AG04449 (cell line): ENCODE data around the gene MYL6B.
"Not testable (repeated sequence)": the region's sequence is repeated elsewhere in the genome, so short reads cannot be mapped to it uniquely, and the experiment has no call there.

Experiments used
- CTCF ChIA-PET: fragments of 350-600 bp; formaldehyde crosslinking; extraction: SDS; loops from one replicate; lab custom pipeline; 2021; ENCODE audit warnings: antibody characterized with exemption; lab: Yijun Ruan, JAX
- POLR2A ChIA-PET: fragments of 400-600, 350-600 bp; formaldehyde crosslinking; extraction: SDS; loops from one replicate; lab custom pipeline; 2020; ENCODE audit warnings: antibody characterized with exemption, inconsistent platforms; lab: Yijun Ruan, JAX
- DNase-seq: peaks from one replicate; pipeline ENCODE4 v3.0.0-alpha.2; 2010; ENCODE audit warnings: low read depth, low spot score
- H3K4me3 ChIP-seq: 2 replicates; pipeline ENCODE4 v1.5.1; 2011; ENCODE audit warnings: low read depth, mild to moderate bottlenecking, control low read depth, low read length
- TF ChIP-seq, protein P1 (sequence below): IDR thresholded peaks from one replicate; pipeline ENCODE4 v1.5.1; 2011; ENCODE audit warnings: mild to moderate bottlenecking, moderate library complexity, low read length, control low read depth, inconsistent platforms; ENCODE audit not compliant: insufficient read depth; ENCODE audit errors: missing control alignments

MYL6B gene

DNA sequence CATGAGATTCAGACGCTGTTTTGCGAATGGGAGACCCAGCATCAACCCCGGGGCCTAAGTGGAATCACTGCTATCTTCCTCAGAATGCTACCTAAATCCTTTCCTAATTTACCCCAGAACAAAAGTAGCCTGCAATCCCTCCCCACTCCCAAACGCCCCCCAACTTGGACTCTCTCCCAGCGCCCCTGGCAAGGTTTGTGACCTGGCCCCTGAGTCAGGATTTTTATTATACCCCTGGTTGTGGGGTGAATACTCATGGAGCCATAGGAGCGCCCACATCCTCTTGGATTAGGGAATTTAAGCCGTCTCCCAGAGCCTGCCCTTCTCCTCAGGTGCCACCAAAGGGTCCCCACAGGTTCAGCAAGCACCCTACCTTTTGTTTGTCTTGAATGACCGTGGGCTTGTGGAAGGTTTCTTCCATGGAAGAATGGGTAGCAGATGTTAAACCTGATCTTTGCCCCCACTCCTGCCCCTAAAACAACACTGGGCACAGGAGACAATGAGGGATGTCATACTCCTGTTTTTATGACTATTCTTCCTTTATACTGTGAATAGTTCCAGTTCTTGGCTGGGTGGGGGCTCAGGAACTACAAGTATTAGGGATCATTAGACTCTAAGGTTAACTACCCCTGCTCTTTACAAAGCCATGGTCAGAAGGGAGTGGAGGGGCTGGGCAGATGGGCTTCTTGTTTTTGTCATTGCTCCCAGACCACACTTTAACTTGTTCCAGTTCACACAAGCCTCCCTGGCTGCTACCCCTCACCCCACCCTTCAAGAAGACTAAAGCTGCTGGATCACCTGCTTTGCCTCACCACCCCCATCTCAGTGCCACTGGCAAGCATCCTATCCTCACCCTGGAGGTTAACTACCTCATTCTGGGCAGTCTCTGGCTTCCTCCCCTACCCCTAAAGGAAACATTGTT, 630 bp downstream of the MYL6B start:
- CTCF ChIA-PET, result interaction anchor here (1.0 kb wide), 1 partner anchor 9 kb away, joined by 4 read pairs; no protein-coding TSS in a partner anchor
- POLR2A ChIA-PET, result no interaction called here
- peak overlapping the region; percentile 68 for H3K4me3 ChIP-seq
- no peak for DNase-seq
- TF ChIP-seq, protein P1, sequence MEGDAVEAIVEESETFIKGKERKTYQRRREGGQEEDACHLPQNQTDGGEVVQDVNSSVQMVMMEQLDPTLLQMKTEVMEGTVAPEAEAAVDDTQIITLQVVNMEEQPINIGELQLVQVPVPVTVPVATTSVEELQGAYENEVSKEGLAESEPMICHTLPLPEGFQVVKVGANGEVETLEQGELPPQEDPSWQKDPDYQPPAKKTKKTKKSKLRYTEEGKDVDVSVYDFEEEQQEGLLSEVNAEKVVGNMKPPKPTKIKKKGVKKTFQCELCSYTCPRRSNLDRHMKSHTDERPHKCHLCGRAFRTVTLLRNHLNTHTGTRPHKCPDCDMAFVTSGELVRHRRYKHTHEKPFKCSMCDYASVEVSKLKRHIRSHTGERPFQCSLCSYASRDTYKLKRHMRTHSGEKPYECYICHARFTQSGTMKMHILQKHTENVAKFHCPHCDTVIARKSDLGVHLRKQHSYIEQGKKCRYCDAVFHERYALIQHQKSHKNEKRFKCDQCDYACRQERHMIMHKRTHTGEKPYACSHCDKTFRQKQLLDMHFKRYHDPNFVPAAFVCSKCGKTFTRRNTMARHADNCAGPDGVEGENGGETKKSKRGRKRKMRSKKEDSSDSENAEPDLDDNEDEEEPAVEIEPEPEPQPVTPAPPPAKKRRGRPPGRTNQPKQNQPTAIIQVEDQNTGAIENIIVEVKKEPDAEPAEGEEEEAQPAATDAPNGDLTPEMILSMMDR, result no peak

DNA sequence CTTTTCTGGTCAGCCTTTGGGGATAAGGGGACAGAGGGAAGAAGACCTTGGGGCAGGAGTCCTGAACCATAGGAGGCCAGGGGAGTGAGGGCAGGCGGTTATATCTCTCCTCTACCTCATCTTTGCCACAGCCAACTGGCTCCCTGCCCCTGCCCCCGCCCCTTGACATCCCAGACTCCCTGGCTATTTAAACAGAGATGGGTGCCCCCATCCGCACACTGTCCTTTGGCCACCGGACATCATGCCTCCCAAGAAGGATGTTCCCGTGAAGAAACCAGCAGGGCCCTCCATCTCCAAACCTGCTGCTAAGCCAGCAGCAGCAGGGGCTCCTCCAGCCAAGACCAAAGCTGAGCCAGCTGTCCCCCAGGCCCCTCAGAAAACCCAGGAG, 1.3 kb downstream of the MYL6B start:
- CTCF ChIA-PET, result interaction anchor here (1.0 to 1.2 kb wide), 2 partner anchors 8 to 35 kb away, joined by 3 to 4 read pairs; partner anchors contain the start of gene ZC3H10
- POLR2A ChIA-PET, result no interaction called here

DNA sequence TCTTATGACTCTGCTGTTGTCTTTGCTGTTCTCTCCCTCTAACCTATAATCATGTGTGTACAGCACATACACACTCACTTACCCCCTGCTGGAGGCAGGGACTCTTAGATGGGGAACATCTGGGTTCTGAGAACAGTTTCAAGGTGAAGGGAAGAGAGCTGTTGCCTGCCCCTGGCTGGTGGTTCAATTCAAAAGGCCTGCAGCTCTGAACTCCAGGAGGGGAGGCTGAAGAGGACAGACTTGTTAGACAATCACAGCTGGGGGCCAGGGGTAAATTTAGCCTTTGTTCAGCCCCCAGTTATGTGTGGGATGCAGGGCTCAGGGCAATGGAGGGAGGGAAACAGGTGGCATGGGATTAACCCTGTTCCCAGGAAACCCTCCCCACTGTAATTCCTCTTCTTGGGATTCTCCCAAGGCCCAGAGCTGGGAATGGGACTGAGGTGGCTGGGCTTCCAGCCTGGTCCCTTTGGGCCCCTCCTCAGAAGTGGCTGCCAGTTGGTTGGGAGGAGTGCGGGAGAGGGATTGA, 1.9 kb downstream of the MYL6B start:
- TF ChIP-seq, protein P1, result no peak
- DNase-seq, result no peak
- POLR2A ChIA-PET, result no interaction called here
- H3K4me3 ChIP-seq, result no peak overlapping the region
- CTCF ChIA-PET, result interaction anchor here (0.8 to 2.3 kb wide), 5 partner anchors 28 to 36 kb away, joined by 3 to 12 read pairs (median 3); partner anchors contain the start of genes SMARCC2 and ZC3H10

More for the DNA sequence above, 1.3 kb downstream of the MYL6B start:
- TF ChIP-seq, protein P1, result no peak
- DNase-seq, result no peak
- H3K4me3 ChIP-seq, result peak overlapping the region; percentile 68; the same call in 1 of the 2 replicates

DNA sequence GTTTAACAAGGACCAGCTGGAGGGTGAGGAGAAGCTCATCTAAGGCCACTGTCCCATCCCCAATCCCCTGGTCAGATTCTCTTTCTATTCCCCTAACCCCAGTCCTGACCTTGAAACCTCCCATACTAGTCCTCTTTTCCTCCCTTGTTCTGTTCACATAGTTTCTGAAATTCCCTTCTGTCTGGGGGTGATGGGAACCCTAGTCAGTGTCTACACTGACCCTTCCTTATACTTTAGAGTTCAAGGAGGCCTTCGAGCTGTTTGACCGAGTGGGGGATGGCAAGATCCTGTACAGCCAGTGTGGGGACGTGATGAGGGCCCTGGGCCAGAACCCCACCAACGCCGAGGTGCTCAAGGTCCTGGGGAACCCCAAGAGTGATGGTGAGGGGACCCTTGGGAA, 2.4 kb downstream of the MYL6B start:
- POLR2A ChIA-PET, result no interaction called here
- CTCF ChIA-PET, result interaction anchor here (0.8 to 2.3 kb wide), 7 partner anchors 12 to 36 kb away, joined by 3 to 12 read pairs (median 3); partner anchors contain the start of genes SMARCC2 and ZC3H10
- no peak overlapping the region for H3K4me3 ChIP-seq
- DNase-seq, result no peak
- TF ChIP-seq, protein P1, result no peak

DNA sequence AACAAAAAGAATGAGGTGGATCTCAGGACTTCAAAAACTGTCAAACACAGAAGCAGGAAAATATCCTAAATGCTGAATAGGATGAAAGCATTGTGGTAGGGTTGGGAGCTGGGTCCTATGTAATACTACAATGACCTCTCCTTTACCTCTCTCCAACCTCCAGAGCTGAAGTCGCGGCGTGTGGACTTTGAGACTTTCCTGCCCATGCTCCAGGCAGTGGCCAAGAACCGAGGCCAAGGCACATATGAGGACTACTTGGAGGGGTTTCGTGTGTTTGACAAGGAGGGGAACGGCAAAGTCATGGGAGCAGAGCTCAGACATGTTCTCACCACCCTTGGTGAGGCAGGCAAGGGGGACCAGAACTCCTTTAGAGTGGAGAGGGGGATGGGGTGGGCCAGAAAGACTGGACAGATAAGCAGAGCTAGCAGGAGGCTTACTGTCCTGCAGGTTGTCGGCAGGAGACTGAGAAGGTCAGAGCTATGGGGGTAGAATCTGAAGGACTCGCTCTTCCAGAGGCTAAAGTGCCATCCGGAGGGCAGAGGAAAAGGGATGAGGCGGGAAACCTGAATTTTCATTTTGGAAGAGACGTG, 3.0 kb downstream of the MYL6B start:
- POLR2A ChIA-PET, result no interaction called here
- CTCF ChIA-PET, result interaction anchor here (1.1 to 2.3 kb wide), 7 partner anchors 12 to 37 kb away, joined by 3 to 12 read pairs (median 3); partner anchors contain the start of genes SMARCC2 and ZC3H10
- no peak overlapping the region for H3K4me3 ChIP-seq
- TF ChIP-seq, protein P1, result no peak
- DNase-seq, result no peak

DNA sequence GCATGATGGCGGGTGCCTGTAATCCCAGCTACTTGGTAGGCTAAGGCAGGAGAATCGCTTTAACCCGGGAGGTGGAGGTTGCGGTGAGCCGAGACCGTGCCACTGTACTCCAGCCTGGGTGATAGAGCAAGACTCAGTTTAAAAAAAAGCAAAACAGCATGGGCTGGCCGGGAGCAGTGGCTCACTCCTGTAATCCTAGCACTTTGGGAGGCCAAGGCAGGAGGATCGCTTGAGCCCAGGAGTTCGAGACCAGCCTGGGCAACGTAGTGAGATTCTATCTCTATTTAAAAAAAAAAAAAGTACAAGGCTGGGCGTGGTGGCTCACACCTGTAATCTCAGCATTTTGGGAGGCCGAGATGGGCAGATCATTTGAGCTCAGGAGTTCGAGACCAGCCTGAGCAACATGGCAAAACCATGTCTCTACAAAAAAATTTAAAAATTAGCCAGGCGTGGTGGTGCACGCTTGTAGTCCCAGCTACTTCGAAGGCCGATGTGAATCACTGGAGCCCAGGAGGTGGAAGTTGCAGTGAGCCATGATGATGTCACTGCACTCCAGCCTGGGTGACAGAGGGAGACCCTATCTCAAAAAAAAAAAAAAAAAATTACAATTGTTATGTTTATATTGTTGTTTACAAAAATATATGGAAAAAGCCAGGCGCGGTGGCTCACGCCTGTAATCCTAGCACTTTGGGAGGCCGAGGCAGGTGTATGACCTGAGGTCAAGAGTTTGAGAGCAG, 4.2 kb downstream of the MYL6B start:
- DNase-seq, result not testable (repeated sequence)
- peak overlapping the region; percentile 99 for H3K4me3 ChIP-seq
- POLR2A ChIA-PET, result interaction anchor here (0.9 to 1.2 kb wide), 2 partner anchors 40 to 161 kb away, joined by 3 to 4 read pairs; no protein-coding TSS in a partner anchor
- CTCF ChIA-PET, result interaction anchor here (1.0 to 2.3 kb wide), 4 partner anchors 14 to 37 kb away, joined by 3 to 12 read pairs (median 8); partner anchors contain the start of gene SMARCC2
